GM19463 (cell line): ENCODE data around the gene QRFP.
A peak's percentile ranks its signal among the peaks of the same experiment; 100 is the strongest.

Experiments
- ATAC-seq: cut with Tn5 transposase; IDR thresholded peaks from one replicate; pipeline ENCODE4 v1.9.1; 2021; ENCODE audit warnings: mild to moderate bottlenecking, moderate library complexity; ENCODE audit not compliant: unreplicated experiment

QRFP gene

GRCh38 chr9:130874783-130875182 lies 21.8 kb downstream of the QRFP start:
- no peak for ATAC-seq

- ATAC-seq = no peak
These were observed 22.6 kb downstream of the QRFP start for GRCh38 chr9:130873966-130874365.

- ATAC-seq = no peak
These were observed 23.6 kb downstream of the QRFP start for GRCh38 chr9:130872912-130873503.

DNA sequence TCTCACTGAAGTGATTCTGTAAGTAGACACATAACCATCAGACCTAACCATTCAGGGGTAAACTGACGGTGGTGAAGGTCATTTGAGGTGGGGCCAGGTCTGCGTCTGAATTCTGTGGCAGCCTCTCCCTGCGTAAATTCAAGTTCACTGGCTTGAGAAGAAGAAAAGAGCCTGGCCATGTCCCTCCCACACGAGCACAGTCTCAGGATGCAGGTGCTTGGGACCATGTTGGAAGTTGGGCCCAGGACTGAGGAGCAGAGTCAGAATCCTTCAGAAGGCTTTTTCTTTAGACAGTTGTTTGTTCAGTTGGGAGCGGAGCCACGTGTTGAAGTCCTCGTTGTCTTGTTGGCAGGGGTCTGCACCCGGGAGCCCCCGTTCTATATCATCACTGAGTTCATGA lies 24.1 kb downstream of the QRFP start:
- ATAC-seq = no peak

DNA sequence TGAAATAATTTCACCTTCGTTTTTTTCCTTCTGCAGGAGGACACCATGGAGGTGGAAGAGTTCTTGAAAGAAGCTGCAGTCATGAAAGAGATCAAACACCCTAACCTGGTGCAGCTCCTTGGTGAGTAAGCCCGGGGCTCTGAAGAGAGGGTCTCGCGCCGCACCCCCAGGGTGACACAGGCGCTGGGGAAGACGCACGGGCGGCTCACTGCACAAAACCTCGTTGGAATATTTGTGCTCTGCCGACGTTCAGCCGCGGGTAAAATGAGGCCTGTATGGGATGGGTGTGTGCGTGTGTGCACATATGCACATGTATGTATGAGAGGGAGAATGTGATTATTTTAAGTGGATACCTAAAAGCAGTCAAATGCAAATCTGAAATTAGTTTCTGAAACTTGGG lies 24.5 kb downstream of the QRFP start:
- ATAC-seq = no peak

GRCh38 chr9:130871395-130872062 lies 25.1 kb downstream of the QRFP start:
- ATAC-seq = no peak

- ATAC-seq = peak; percentile 85
These were observed 25.9 kb downstream of the QRFP start for GRCh38 chr9:130870491-130871381.

DNA sequence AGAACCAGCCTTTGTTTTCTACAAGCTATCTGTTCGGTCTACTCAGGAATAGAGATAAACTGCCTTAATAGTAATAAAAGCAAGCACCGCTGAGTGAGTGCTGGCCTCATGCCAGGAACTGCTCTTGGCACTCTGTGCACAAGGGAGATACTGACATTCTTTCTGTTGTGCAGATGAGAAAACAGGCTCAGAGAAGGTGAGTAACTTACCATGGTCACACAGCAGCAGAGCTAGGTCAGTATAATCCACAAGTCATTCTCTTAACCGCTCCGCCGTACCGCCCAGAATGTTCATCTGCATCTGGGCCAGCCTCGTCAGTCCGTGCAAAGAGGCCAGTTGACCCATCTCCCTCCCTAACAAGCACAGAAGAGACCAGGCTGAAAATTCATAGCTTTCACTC lies 27.4 kb downstream of the QRFP start:
- ATAC-seq = no peak

DNA sequence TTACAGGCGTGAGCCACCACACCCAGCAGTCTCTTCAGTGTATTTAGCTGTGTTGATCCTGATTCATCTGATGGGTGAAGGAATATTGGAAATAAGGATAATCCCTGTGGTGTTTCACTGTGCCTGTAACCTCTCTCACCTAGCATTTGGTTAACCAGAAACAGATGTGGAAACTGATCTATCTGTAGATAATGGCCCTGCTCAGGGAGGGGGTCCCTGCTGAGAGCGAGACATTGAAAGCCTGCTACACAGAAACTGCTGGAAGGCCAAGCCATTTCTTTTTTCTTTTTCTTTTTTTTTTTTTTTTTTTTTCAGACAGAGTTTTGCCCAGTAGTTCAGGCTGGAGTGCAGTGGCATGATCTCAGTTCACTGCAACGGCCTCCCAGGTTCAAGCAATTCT lies 28.4 kb downstream of the QRFP start:
- no peak for ATAC-seq

DNA sequence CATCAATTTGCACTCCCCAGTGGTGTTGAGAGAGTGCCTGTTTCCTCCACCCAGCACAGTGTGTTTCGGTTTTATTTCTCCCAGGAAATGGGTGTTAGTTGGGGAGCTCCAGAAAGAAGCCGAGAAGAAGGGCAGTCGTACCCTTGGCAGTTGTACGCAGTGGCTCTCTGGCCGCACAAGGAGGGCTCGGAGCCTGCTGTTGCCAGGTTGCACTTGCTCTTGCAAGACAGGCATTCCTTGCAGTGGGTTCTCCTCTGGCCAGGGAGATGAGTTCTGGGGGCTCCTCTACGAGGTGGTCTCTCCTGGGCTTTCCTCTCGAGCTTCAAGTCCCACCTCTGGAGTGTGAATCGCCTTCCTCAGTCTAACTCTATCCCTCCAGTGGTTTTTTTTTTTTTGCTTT lies 29.1 kb downstream of the QRFP start:
- ATAC-seq = no peak

DNA sequence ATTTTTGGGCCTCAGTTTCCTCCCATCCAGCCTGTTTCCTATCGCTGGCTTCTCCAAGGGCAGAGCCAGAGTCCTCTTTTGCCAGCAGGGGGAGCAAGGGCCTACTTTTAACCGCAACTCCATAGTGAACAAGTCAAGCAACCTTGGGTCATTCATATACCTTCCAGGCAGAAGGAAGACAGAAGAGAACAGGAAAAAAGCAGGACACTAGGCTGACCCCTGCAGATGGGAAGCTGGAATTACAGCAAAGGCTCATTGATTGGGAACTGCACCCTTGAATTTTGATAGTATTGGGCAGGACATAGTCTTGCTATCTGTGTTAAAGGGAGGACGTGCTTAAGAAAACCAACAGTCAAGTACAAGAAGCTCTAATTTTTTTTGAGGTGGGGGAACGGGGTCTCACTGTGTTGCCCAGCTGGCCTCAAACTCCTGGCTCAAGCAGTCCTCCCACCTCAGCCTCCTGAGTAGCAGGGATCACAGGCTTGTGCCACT lies 30.1 kb downstream of the QRFP start:
- no peak for ATAC-seq

- ATAC-seq = no peak
These were observed 30.7 kb downstream of the QRFP start for GRCh38 chr9:130865921-130866320.

DNA sequence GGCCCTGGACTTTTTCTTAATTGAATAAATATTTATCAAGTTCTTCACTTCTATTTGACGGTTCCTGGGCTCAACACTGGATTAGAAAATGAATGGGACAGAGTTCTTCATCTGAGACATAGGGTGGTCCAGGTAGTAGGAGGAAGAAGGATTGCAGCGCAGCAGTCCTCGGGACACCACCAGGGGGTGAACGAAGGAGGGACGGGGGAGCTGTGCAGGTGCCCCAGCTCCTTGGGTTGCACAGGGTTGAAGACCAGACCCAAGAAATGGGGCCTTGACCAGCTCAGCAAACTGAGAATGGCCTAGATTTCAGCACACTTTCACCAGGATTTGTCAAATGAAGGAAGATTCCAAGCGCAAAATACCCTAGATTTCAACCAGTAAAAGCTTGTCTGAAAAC lies 32.1 kb downstream of the QRFP start:
- no peak for ATAC-seq

GRCh38 chr9:130862747-130863146 lies 33.9 kb downstream of the QRFP start:
- no peak for ATAC-seq

- ATAC-seq = no peak
These were observed 34.4 kb downstream of the QRFP start for GRCh38 chr9:130862217-130862616.

DNA sequence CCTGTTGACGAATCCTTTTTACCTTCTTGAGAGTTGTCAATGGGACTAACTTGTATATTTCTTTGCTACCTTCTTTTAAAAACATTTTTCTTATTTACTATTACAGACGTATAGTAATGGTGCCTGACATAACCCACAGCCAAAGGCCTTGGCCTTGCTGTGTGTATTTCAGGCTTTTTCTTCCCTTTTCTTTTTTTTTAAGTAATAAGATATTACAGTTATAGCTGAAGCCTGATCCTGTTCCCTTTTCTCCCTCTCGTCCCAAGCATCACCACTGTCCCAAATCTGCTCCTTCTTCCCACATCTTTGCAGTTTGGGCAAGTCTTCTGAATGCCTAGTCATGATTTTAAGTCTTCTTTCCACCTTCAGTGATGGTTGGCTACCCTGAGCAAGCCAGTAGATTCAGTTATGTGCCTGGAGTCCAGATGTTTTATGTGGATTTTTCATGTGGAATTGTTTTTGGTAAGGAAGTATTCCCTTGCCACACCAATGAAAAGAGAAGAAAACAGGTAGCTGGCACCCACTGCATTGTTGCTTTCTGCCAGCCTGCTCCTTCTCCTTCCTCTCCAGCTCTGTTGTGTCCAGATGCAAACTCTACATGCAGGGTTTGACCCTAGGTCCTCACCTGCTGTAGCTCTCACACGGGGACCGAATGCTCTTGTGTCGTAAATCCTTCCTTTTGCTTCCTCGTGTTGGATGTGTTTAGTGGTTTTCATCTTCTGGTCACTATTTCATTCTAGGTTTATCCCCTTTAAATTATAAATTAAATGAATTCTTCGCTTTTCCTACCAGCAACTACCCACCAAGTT lies 35.0 kb downstream of the QRFP start:
- no peak for ATAC-seq

DNA sequence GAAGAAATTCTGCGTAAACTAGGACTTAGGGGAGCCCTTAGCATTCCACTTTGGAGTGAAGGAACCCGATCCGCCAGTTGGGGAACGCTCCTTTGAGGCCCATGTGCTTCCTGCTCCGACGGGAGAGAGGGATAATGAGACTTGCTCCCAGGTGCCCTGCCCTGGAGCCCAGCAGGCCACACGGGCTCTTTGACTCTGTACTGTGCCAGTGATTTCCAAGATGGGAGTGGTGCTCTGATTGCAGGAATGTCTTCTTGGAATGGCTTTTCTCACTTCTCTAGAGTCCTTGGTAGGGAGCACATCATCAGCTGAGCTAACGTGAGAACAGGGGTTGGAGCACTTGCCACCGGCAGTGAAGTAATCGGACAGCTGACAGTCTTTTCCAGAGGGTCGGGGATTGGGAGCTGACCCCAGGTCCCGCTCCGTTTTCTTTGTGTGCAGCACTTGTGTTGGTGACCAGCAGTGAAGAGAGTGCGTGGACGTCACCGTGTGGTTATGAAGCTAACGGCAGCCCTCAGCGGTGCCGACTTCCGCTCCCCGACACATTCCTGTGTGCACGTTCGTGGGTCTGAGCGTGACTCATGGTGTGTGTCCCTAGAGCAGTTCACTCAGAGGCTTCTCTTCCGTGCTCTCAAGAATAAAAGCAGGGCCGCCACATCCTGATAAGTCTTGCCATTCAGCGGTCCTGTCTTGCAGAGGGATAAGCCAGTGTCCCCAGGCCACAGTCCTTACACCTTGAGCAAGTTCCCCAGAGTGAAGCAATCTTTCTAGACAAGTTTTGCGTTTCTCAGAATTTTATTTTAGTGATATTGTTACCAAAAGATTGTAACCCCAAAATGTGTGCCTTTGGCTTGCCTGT lies 35.9 kb downstream of the QRFP start:
- ATAC-seq = no peak

DNA sequence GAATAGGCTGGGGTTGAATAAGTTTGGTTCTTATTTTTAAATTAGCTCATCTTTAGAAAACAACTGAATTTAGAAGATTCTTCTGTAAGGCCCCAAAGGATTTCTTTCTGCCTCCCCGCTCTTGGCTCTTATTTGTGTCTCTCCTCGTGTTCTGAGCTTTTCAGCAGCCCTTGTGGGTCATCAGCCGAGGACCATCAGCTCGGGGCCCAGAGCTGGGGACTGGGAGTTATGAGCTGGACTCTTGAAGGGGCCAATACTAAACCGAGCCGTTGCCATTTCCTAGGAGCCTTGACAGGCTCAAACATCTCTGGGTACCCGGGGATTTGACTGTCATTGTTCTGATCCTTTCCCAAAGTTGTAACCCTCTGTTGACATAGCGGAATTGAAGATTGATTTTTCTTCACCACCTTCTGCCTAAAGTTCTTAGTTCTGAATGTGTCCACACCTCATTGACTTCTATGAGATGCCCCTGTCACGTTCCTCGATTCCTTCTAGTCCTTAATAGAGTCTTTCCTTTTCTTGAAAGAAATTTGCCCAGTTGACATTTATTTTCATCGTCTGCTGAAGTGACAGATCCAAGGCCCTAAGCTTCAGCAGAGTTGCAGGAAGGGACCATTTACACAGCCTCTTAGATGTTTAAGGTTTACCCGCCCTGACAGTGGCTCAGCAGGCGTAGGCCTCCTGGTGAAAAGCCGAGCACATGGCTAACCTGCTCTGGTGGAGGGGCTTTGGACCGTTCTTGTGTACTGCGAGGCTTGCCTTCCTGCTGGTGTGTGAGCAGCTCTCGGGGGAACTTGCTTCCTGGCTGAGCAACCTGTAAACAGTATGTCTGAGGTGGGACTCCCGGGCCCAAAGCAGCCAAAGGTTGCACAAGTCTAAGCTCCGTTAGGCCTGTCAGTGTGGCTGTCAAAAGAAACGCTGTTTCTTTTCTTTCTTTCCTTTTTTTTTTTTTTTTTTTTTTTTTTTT lies 37.6 kb downstream of the QRFP start:
- ATAC-seq = no peak
